Measurements from ENCODE around the gene PRDM16. TPM values are rescaled to one million over a fixed set of nuclear protein-coding genes. Genes with fewer than 3 reads are reported as not detected.

PRDM16 gene
- polyA plus RNA-seq, 2 of the 4 experiments (the other 2 are of a cell fraction) = 0.03 to 0.35 TPM

DNA sequence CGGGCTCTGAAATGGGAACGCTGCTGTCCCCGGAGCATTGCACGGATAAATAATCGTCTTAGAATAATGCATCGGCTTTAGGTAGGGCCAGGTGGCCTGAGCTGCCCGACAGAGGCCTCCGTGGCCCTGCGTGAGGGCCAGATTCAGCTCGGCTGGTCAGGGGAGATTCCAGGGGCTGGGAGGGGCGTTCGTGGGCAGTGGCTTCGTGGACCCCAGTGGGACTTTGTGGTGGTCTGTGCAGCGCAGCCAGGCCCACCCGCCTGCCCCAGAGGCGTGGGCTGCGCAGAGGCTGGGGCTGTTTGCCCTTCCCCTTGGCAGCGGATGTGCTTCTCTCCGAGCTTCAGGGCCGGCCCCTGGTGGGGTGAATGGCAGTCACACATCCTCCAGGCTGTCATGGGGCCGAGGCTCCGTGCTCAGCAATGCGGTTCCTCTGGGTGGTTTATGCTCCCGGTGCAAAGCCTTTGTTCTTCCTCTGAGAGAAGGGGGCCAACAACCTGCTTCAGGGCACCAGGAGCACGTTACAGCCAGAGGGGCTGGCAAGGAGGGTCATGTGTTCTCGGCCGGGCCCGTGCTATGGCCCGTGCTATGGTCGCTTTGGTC is 104.5 kb downstream of the PRDM16 start:
- H3K4me1 ChIP-seq = no peaks in the 10 kb centered on the region
- DNase-seq (ENCODE audit: low read depth in 1 of 2, low spot score in 1 of 2) (no peak), ATAC-seq (no peak), FAIRE-seq (no peak)
- no peak overlapping the region for H3K4me3 ChIP-seq
- no peaks in the 10 kb centered on the region for H3K9me3 ChIP-seq
- H3K27ac ChIP-seq = no peak overlapping the region
- H3K4me2 ChIP-seq = no peak overlapping the region
- WGBS (ENCODE audit: missing lambda C conversion rate) = 83% methylated on average over 17 of the region's 30 CpGs
- CTCF ChIA-PET = no interaction called here
- POLR2A ChIA-PET = no interaction called here
- no peak for TF ChIP-seq HOXA7 (CRISPR knock-in tag; IDR thresholded peaks at IDR 0.05)
- TF ChIP-seq CHD4 (IDR thresholded peaks at IDR 0.05; ENCODE audit: borderline replicate concordance) = no peak
- TF ChIP-seq SREBF2 (IDR thresholded peaks at IDR 0.05) = no peak
- no peak for TF ChIP-seq HEYL (CRISPR knock-in tag; IDR thresholded peaks at IDR 0.05)
- TF ChIP-seq EHF (CRISPR knock-in tag; IDR thresholded peaks at IDR 0.05) = no peak
- TF ChIP-seq CBX8 (IDR thresholded peaks at IDR 0.05) = no peak
- no peak for TF ChIP-seq ESRRA (IDR thresholded peaks at IDR 0.05; ENCODE audit: borderline replicate concordance, low read length)
- TF ChIP-seq JUN (IDR thresholded peaks at IDR 0.05) = no peak
- TF ChIP-seq, protein P1, sequence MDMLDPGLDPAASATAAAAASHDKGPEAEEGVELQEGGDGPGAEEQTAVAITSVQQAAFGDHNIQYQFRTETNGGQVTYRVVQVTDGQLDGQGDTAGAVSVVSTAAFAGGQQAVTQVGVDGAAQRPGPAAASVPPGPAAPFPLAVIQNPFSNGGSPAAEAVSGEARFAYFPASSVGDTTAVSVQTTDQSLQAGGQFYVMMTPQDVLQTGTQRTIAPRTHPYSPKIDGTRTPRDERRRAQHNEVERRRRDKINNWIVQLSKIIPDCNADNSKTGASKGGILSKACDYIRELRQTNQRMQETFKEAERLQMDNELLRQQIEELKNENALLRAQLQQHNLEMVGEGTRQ (IDR thresholded peaks at IDR 0.05) = no peak
- TF ChIP-seq POLR2A (IDR thresholded peaks at IDR 0.05; ENCODE audit: low read length) = no peak
- no peak for TF ChIP-seq MAFK (IDR thresholded peaks at IDR 0.05; ENCODE audit: partially characterized antibody)
- no peak for TF ChIP-seq ZNF302 (CRISPR knock-in tag; IDR thresholded peaks at IDR 0.05)
- no peak for TF ChIP-seq ZC3H11A (IDR thresholded peaks at IDR 0.05)
- TF ChIP-seq KDM1A (IDR thresholded peaks at IDR 0.05; ENCODE audit: low read depth) = no peak
- no peak for TF ChIP-seq HDAC2 (IDR thresholded peaks at IDR 0.05)
- no peak for TF ChIP-seq KDM5A (IDR thresholded peaks at IDR 0.05)
- TF ChIP-seq CEBPB (IDR thresholded peaks at IDR 0.05) = no peak

DNA sequence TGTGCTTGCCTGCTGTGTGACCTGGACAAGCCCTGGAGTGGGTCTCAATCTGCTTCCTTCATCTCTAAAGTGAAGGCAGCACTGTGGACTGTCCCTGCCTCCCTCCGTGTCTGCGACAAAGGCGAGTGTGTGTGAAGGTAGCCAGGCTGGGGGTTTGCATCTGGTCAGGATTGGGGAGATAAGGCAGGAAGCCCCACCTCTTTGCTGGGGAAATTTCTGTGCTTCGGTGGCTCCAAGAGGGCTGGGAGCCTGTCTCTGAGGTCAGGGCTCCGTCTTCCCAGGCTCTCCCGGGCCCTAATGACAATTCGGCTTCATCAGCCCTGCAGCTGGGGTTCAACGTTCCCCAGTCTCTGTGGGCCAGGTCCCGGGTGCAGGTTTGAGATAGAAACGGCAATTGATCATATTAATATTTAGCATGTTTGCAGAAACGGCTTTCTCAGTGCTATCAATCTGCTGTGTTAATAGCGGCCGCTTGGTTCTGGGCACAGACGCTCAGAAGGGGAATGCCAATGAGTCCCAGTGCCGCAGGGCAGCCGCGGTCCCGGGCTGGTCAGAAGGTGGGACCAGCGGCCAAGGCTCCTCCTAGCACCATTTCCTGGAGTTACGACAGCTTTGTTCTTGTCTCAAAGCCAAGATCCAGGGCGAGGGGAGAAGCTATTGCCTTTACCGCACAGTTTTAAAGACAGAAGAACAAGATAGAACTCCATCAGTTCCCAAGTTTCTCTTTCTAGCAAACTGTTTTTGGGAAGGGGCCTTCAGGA is 105.7 kb downstream of the PRDM16 start:
- Histone ChIP-seq H3K4me3 (no peak overlapping the region), H3K9me3 (no peaks in the 10 kb centered on the region), H3K27ac (no peak overlapping the region), H3K4me1 (no peaks in the 10 kb centered on the region), H3K4me2 (no peak overlapping the region)
- FAIRE-seq (no peak), ATAC-seq (peak in 1 of 2 experiments; percentile 39; a peak in 1 of 6 replicates), DNase-seq (ENCODE audit: low read depth in 1 of 2, low spot score in 1 of 2) (no peak)
- WGBS (ENCODE audit: missing lambda C conversion rate) = 36% methylated on average over 21 of the region's 22 CpGs
- no peak for TF ChIP-seq HEYL (CRISPR knock-in tag; IDR thresholded peaks at IDR 0.05)
- TF ChIP-seq TP53 (CRISPR knock-in tag; IDR thresholded peaks at IDR 0.05) = no peak
- no peak for TF ChIP-seq RFX5 (IDR thresholded peaks at IDR 0.05)
- POLR2A ChIA-PET = no interaction called here
- CTCF ChIA-PET = no interaction called here

DNA sequence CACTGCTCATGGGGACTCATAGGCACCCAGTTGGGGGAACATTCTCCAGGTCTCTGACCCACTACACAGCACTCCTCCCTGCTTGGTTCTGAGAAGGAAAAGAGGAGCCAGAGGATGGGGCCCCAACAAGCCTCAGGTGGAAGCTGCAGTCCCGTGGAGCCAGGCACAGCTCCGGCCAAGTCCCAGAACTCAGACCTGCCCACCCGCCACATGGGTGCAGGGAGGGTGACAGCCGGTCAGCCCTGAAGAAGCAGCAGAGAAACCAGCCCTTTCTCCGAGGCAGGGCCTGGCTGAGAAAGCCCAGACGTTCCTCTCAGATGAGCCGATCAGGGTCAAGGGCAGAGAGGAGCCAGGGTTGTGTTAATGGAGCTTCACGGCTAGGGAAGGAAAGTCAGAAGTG is 106.5 kb downstream of the PRDM16 start:
- no peak for TF ChIP-seq ZC3H11A (IDR thresholded peaks at IDR 0.05)
- no peak for TF ChIP-seq HOXA7 (CRISPR knock-in tag; IDR thresholded peaks at IDR 0.05)
- TF ChIP-seq RNF2 (IDR thresholded peaks at IDR 0.05; ENCODE audit: borderline replicate concordance, low read depth) = no peak
- TF ChIP-seq TFCP2L1 (CRISPR knock-in tag; IDR thresholded peaks at IDR 0.05) = no peak
- no peak for TF ChIP-seq ZNF302 (CRISPR knock-in tag; IDR thresholded peaks at IDR 0.05)
- no peak for TF ChIP-seq POLR2A (IDR thresholded peaks at IDR 0.05; ENCODE audit: low read length)
- no peak for TF ChIP-seq CHD2 (IDR thresholded peaks at IDR 0.05; ENCODE audit: low read length, partially characterized antibody)
- TF ChIP-seq RCOR1 (IDR thresholded peaks at IDR 0.05; ENCODE audit: low read depth, low read length) = no peak
- TF ChIP-seq, protein P2, sequence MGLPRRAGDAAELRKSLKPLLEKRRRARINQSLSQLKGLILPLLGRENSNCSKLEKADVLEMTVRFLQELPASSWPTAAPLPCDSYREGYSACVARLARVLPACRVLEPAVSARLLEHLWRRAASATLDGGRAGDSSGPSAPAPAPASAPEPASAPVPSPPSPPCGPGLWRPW (IDR thresholded peaks at IDR 0.05) = no peak
- no peak for TF ChIP-seq EP300 (IDR thresholded peaks at IDR 0.05)
- no peak for TF ChIP-seq JUNB (IDR thresholded peaks at IDR 0.05)
- TF ChIP-seq, protein P3, sequence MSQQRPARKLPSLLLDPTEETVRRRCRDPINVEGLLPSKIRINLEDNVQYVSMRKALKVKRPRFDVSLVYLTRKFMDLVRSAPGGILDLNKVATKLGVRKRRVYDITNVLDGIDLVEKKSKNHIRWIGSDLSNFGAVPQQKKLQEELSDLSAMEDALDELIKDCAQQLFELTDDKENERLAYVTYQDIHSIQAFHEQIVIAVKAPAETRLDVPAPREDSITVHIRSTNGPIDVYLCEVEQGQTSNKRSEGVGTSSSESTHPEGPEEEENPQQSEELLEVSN (IDR thresholded peaks at IDR 0.05; ENCODE audit: borderline replicate concordance, low read depth) = no peak
- WGBS (ENCODE audit: missing lambda C conversion rate) = 30% methylated on average over 3 of the region's 8 CpGs
- no peak overlapping the region for H3K4me3 ChIP-seq
- ATAC-seq (no peak), FAIRE-seq (no peak), DNase-seq (ENCODE audit: low read depth in 1 of 2, low spot score in 1 of 2) (no peak)
- H3K9me3 ChIP-seq = no peaks in the 10 kb centered on the region
- no peak overlapping the region for H3K4me2 ChIP-seq
- CTCF ChIA-PET = no interaction called here
- POLR2A ChIA-PET = no interaction called here
- H3K27ac ChIP-seq = no peak overlapping the region
- no peaks in the 10 kb centered on the region for H3K4me1 ChIP-seq

All from A549 (cell line).